Mammary epithelial cell (primary cell): ENCODE data around the gene LGALS14.

ENCODE experiments used
- CTCF ChIP-seq, 2 donors: IDR thresholded peaks in 1 of 2; conservative IDR thresholded peaks in 1 of 2; 2 replicates each; pipeline ENCODE4 v1.5.1; 2011 to 2012; ENCODE audit warnings: inconsistent platforms in 2 of 2, low read length in 2 of 2, mild to moderate bottlenecking in 2 of 2, control low read depth in 1 of 2, low read depth in 1 of 2; ENCODE audit not compliant: insufficient read depth in 1 of 2; ENCODE audit errors: extremely low read depth in 1 of 2
- EZH2 ChIP-seq: IDR thresholded peaks from 2 replicates; pipeline ENCODE4 v1.6.1; 2012; ENCODE audit warnings: low read length, inconsistent platforms, borderline replicate concordance

GRCh38 chr19:39681416-39681815 is 22.9 kb upstream of the LGALS14 start:
- TF ChIP-seq CTCF (conservative IDR thresholded peaks at IDR 0.05 in 1 of 2, IDR thresholded peaks at IDR 0.05 in 1 of 2; ENCODE audit: extremely low read depth in 1 of 2, insufficient read depth in 1 of 2, low read depth in 1 of 2, low read length in 2 of 2) (no peak), EZH2 (no peak)
